HEK293 (cell line): Measurements from ENCODE around the gene ELAC1.

Experiments used
- HIC1 ChIP-seq: fragments of 450-650 bp; formaldehyde crosslinking; IDR thresholded peaks from 2 replicates; pipeline ENCODE4 v1.5.1; 2016; ENCODE audit warnings: missing biosample characterization, missing genetic modification characterization
- IKZF3 ChIP-seq: fragments of 450-650 bp; IDR thresholded peaks from 2 replicates; pipeline ENCODE4 v1.5.0; 2018; ENCODE audit warnings: missing biosample characterization, mild to moderate bottlenecking, missing genetic modification characterization, moderate library complexity
- KLF9 ChIP-seq: fragments of 450-650 bp; formaldehyde crosslinking; IDR thresholded peaks from 2 replicates; pipeline ENCODE4 v1.5.1; 2016; ENCODE audit warnings: missing biosample characterization, missing genetic modification characterization, low read depth
- MYNN ChIP-seq: fragments of 450-650 bp; formaldehyde crosslinking; IDR thresholded peaks from 2 replicates; pipeline ENCODE4 v1.5.1; 2016; ENCODE audit warnings: missing biosample characterization, missing genetic modification characterization, borderline replicate concordance
- MZF1 ChIP-seq: fragments of 450-650 bp; formaldehyde crosslinking; IDR thresholded peaks from 2 replicates; pipeline ENCODE4 v1.5.1; 2017; ENCODE audit warnings: missing biosample characterization, missing genetic modification characterization, borderline replicate concordance
- OSR2 ChIP-seq: fragments of 450-650 bp; formaldehyde crosslinking; IDR thresholded peaks from 2 replicates; pipeline ENCODE4 v1.5.1; 2016; ENCODE audit warnings: missing biosample characterization, missing genetic modification characterization
- SP2 ChIP-seq: fragments of 450-650 bp; formaldehyde crosslinking; IDR thresholded peaks from 2 replicates; pipeline ENCODE4 v1.5.1; 2016; ENCODE audit warnings: missing biosample characterization, missing genetic modification characterization
- WT1 ChIP-seq: fragments of 450-650 bp; formaldehyde crosslinking; IDR thresholded peaks from 2 replicates; pipeline ENCODE4 v1.5.1; 2016; ENCODE audit warnings: missing biosample characterization, missing genetic modification characterization
- ZBTB17 ChIP-seq: fragments of 450-650 bp; formaldehyde crosslinking; IDR thresholded peaks from 2 replicates; pipeline ENCODE4 v1.5.1; 2016; ENCODE audit warnings: missing biosample characterization, missing genetic modification characterization
- ZBTB8A ChIP-seq: fragments of 450-650 bp; formaldehyde crosslinking; IDR thresholded peaks from 2 replicates; pipeline ENCODE4 v1.5.1; 2016; ENCODE audit warnings: missing biosample characterization, missing genetic modification characterization
- ZFHX2 ChIP-seq: fragments of 450-650 bp; formaldehyde crosslinking; conservative IDR thresholded peaks from 2 replicates; pipeline ENCODE4 v1.5.1; 2016; ENCODE audit warnings: missing biosample characterization, missing genetic modification characterization
- ZNF133 ChIP-seq: fragments of 450-650 bp; formaldehyde crosslinking; IDR thresholded peaks from 2 replicates; pipeline ENCODE4 v1.5.1; 2016; ENCODE audit warnings: missing biosample characterization, missing genetic modification characterization
- ZNF157 ChIP-seq: fragments of 450-650 bp; formaldehyde crosslinking; IDR thresholded peaks from 2 replicates; pipeline ENCODE4 v1.5.1; 2016; ENCODE audit warnings: missing biosample characterization, missing genetic modification characterization
- ZNF2 ChIP-seq: fragments of 450-650 bp; formaldehyde crosslinking; IDR thresholded peaks from 2 replicates; pipeline ENCODE4 v1.5.1; 2016; ENCODE audit warnings: missing biosample characterization, missing genetic modification characterization
- ZNF24 ChIP-seq: fragments of 450-650 bp; formaldehyde crosslinking; IDR thresholded peaks from 2 replicates; pipeline ENCODE4 v1.5.1; 2016; ENCODE audit warnings: missing biosample characterization, missing genetic modification characterization
- ZNF266 ChIP-seq: fragments of 450-650 bp; formaldehyde crosslinking; IDR thresholded peaks from 2 replicates; pipeline ENCODE4 v1.5.1; 2016; ENCODE audit warnings: missing biosample characterization, missing genetic modification characterization, low read depth
- ZNF335 ChIP-seq: fragments of 450-650 bp; formaldehyde crosslinking; conservative IDR thresholded peaks from 2 replicates; pipeline ENCODE4 v1.5.1; 2016; ENCODE audit warnings: missing biosample characterization, missing genetic modification characterization
- ZNF366 ChIP-seq: fragments of 450-650 bp; formaldehyde crosslinking; conservative IDR thresholded peaks from 2 replicates; pipeline ENCODE4 v1.5.1; 2016; ENCODE audit warnings: missing biosample characterization, missing genetic modification characterization
- ZNF37A ChIP-seq: fragments of 450-650 bp; IDR thresholded peaks from 2 replicates; pipeline ENCODE4 v1.5.1; 2018; ENCODE audit warnings: missing biosample characterization, missing genetic modification characterization
- ZNF391 ChIP-seq: fragments of 450-650 bp; formaldehyde crosslinking; IDR thresholded peaks from 2 replicates; pipeline ENCODE4 v1.5.1; 2016; ENCODE audit warnings: low read depth, missing biosample characterization, missing genetic modification characterization, borderline replicate concordance
- ZNF580 ChIP-seq: fragments of 450-650 bp; formaldehyde crosslinking; IDR thresholded peaks from 2 replicates; pipeline ENCODE4 v1.5.1; 2016; ENCODE audit warnings: missing biosample characterization, missing genetic modification characterization
- ZNF629 ChIP-seq: fragments of 450-650 bp; formaldehyde crosslinking; IDR thresholded peaks from 2 replicates; pipeline ENCODE4 v1.5.1; 2017; ENCODE audit warnings: missing biosample characterization, missing genetic modification characterization
- ZNF707 ChIP-seq: fragments of 450-650 bp; formaldehyde crosslinking; IDR thresholded peaks from 2 replicates; pipeline ENCODE4 v1.5.1; 2016; ENCODE audit warnings: missing biosample characterization, missing genetic modification characterization
- ZNF747 ChIP-seq: fragments of 450-650 bp; formaldehyde crosslinking; IDR thresholded peaks from 2 replicates; pipeline ENCODE4 v1.5.1; 2016; ENCODE audit warnings: missing biosample characterization, missing genetic modification characterization
- ZNF791 ChIP-seq: fragments of 450-650 bp; formaldehyde crosslinking; IDR thresholded peaks from 2 replicates; pipeline ENCODE4 v1.5.1; 2016; ENCODE audit warnings: missing biosample characterization, missing genetic modification characterization
- ZNF792 ChIP-seq: fragments of 450-650 bp; formaldehyde crosslinking; IDR thresholded peaks from 2 replicates; pipeline ENCODE4 v1.5.1; 2016; ENCODE audit warnings: missing biosample characterization, missing genetic modification characterization
- TF ChIP-seq, protein P1 (sequence below): fragments of 450-650 bp; formaldehyde crosslinking; IDR thresholded peaks from 2 replicates; pipeline ENCODE4 v1.5.1; 2016; ENCODE audit warnings: missing biosample characterization, missing genetic modification characterization
- TF ChIP-seq, protein P2 (sequence below): fragments of 450-650 bp; formaldehyde crosslinking; IDR thresholded peaks from 2 replicates; pipeline ENCODE4 v1.5.1; 2016; ENCODE audit warnings: missing biosample characterization, missing genetic modification characterization, low read depth
- TF ChIP-seq, protein P3 (sequence below): fragments of 450-650 bp; formaldehyde crosslinking; IDR thresholded peaks from 2 replicates; pipeline ENCODE4 v1.5.1; 2017; ENCODE audit warnings: missing biosample characterization, missing genetic modification characterization

The ELAC1 gene

GRCh38 chr18:51009072-51009471 is 41.2 kb downstream of the ELAC1 start (continued):
- TF ChIP-seq, protein P1, sequence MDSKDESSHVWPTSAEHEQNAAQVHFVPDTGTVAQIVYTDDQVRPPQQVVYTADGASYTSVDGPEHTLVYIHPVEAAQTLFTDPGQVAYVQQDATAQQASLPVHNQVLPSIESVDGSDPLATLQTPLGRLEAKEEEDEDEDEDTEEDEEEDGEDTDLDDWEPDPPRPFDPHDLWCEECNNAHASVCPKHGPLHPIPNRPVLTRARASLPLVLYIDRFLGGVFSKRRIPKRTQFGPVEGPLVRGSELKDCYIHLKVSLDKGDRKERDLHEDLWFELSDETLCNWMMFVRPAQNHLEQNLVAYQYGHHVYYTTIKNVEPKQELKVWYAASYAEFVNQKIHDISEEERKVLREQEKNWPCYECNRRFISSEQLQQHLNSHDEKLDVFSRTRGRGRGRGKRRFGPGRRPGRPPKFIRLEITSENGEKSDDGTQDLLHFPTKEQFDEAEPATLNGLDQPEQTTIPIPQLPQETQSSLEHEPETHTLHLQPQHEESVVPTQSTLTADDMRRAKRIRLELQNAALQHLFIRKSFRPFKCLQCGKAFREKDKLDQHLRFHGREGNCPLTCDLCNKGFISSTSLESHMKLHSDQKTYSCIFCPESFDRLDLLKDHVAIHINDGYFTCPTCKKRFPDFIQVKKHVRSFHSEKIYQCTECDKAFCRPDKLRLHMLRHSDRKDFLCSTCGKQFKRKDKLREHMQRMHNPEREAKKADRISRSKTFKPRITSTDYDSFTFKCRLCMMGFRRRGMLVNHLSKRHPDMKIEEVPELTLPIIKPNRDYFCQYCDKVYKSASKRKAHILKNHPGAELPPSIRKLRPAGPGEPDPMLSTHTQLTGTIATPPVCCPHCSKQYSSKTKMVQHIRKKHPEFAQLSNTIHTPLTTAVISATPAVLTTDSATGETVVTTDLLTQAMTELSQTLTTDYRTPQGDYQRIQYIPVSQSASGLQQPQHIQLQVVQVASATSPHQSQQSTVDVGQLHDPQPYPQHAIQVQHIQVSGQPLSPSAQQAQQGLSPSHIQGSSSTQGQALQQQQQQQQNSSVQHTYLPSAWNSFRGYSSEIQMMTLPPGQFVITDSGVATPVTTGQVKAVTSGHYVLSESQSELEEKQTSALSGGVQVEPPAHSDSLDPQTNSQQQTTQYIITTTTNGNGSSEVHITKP, result peak; percentile 96
- TF ChIP-seq ZNF629 (peak; percentile 78), ZNF747 (tag by site-specific recombination) (no peak), ZNF580 (tag by site-specific recombination) (0 out of 2 replicates have a peak, but pooled peaks have one; percentile 60), SP2 (tag by site-specific recombination) (peak; percentile 59), KLF9 (tag by site-specific recombination) (0 out of 2 replicates have a peak, but pooled peaks have one; percentile 18), ZNF366 (tag by site-specific recombination) (no peak), ZNF2 (tag by site-specific recombination) (no peak), ZNF157 (tag by site-specific recombination) (no peak), MYNN (peak; percentile 84), ZNF707 (tag by site-specific recombination) (no peak), OSR2 (tag by site-specific recombination) (peak; percentile 99), ZNF791 (tag by site-specific recombination) (no peak), ZBTB8A (tag by site-specific recombination) (no peak), ZNF266 (tag by site-specific recombination) (no peak), ZBTB17 (tag by site-specific recombination) (peak; percentile 54), HIC1 (tag by site-specific recombination) (peak; percentile 44; the same call in 1 of the 2 replicates), MZF1 (tag by site-specific recombination) (peak; percentile 20; the same call in 1 of the 2 replicates), WT1 (no peak), ZNF792 (tag by site-specific recombination) (no peak), ZFHX2 (tag by site-specific recombination) (0 out of 2 replicates have a peak, but pooled peaks have one; percentile 11), IKZF3 (tag by site-specific recombination) (0 out of 2 replicates have a peak, but pooled peaks have one; percentile 24), ZNF335 (peak; percentile 34; the same call in 1 of the 2 replicates), ZNF133 (tag by site-specific recombination) (no peak), ZNF24 (tag by site-specific recombination) (0 out of 2 replicates have a peak, but pooled peaks have one; percentile 28), ZNF37A (tag by site-specific recombination) (no peak), ZNF391 (tag by site-specific recombination) (no peak)
- TF ChIP-seq, protein P2, sequence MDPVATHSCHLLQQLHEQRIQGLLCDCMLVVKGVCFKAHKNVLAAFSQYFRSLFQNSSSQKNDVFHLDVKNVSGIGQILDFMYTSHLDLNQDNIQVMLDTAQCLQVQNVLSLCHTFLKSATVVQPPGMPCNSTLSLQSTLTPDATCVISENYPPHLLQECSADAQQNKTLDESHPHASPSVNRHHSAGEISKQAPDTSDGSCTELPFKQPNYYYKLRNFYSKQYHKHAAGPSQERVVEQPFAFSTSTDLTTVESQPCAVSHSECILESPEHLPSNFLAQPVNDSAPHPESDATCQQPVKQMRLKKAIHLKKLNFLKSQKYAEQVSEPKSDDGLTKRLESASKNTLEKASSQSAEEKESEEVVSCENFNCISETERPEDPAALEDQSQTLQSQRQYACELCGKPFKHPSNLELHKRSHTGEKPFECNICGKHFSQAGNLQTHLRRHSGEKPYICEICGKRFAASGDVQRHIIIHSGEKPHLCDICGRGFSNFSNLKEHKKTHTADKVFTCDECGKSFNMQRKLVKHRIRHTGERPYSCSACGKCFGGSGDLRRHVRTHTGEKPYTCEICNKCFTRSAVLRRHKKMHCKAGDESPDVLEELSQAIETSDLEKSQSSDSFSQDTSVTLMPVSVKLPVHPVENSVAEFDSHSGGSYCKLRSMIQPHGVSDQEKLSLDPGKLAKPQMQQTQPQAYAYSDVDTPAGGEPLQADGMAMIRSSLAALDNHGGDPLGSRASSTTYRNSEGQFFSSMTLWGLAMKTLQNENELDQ, result no peak
- TF ChIP-seq, protein P3, sequence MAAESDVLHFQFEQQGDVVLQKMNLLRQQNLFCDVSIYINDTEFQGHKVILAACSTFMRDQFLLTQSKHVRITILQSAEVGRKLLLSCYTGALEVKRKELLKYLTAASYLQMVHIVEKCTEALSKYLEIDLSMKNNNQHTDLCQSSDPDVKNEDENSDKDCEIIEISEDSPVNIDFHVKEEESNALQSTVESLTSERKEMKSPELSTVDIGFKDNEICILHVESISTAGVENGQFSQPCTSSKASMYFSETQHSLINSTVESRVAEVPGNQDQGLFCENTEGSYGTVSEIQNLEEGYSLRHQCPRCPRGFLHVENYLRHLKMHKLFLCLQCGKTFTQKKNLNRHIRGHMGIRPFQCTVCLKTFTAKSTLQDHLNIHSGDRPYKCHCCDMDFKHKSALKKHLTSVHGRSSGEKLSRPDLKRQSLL (tag by site-specific recombination), result no peak
